Dedifferentiated amniotic fluid mesenchymal stem cell (primary cell): ENCODE results near the gene IFI30.

ENCODE experiments used
- DNase-seq: peaks from one replicate; pipeline ENCODE4 v3.0.0-alpha.2; 2016; ENCODE audit errors: extremely low spot score

The IFI30 gene

GRCh38 chr19:18152817-18153555 lies 20.6 kb upstream of the IFI30 start, which contains the start of gene PIK3R2:
Gene PIK3R2, plus strand, starts transcription at chr19:18153163. Its CDS starts 2,717 bp downstream, at chr19:18155880.
- DNase-seq, result peak; percentile 99

GRCh38 chr19:18153556-18154134 lies 20.0 kb upstream of the IFI30 start:
- no peak for DNase-seq

- no peak for DNase-seq
Measured at GRCh38 chr19:18155095-18156087, 18.2 kb upstream of the IFI30 start.

GRCh38 chr19:18156268-18156667 lies 17.3 kb upstream of the IFI30 start:
- no peak for DNase-seq

GRCh38 chr19:18156841-18157464 lies 16.7 kb upstream of the IFI30 start:
- peak; percentile 56 for DNase-seq

- no peak for DNase-seq
Measured at GRCh38 chr19:18157465-18158063, 16.0 kb upstream of the IFI30 start.

GRCh38 chr19:18158467-18158866 lies 15.1 kb upstream of the IFI30 start:
- no peak for DNase-seq

- peak; percentile 25 for DNase-seq
Measured at GRCh38 chr19:18159059-18159616, 14.5 kb upstream of the IFI30 start.

GRCh38 chr19:18159810-18160209 lies 13.8 kb upstream of the IFI30 start:
- no peak for DNase-seq

- DNase-seq, result no peak
Measured at GRCh38 chr19:18160493-18160970, 13.1 kb upstream of the IFI30 start.

GRCh38 chr19:18160971-18161635 lies 12.5 kb upstream of the IFI30 start:
- DNase-seq, result peak; percentile 25

- no peak for DNase-seq
Measured at GRCh38 chr19:18161636-18162002, 12.0 kb upstream of the IFI30 start.

GRCh38 chr19:18164072-18164471 lies 9.5 kb upstream of the IFI30 start:
- no peak for DNase-seq

GRCh38 chr19:18165794-18166544 lies 7.6 kb upstream of the IFI30 start:
- no peak for DNase-seq

GRCh38 chr19:18167011-18167410 lies 6.6 kb upstream of the IFI30 start:
- no peak for DNase-seq

- DNase-seq, result no peak
Measured at GRCh38 chr19:18167975-18168645, 5.5 kb upstream of the IFI30 start.

GRCh38 chr19:18168673-18169381 lies 4.8 kb upstream of the IFI30 start:
- DNase-seq, result no peak

- no peak for DNase-seq
Measured at GRCh38 chr19:18170714-18171255, 2.8 kb upstream of the IFI30 start.
